GM12873 (cell line): ENCODE data around the gene ZFYVE27.

Experiments used
- TF ChIP-seq, protein P1 (sequence below): IDR thresholded peaks from 2 replicates; pipeline ENCODE4 v1.5.1; 2012; ENCODE audit warnings: low read depth, mild to moderate bottlenecking, moderate library complexity, low read length, control low read depth; ENCODE audit not compliant: insufficient read depth; ENCODE audit errors: missing control alignments

Gene ZFYVE27

DNA sequence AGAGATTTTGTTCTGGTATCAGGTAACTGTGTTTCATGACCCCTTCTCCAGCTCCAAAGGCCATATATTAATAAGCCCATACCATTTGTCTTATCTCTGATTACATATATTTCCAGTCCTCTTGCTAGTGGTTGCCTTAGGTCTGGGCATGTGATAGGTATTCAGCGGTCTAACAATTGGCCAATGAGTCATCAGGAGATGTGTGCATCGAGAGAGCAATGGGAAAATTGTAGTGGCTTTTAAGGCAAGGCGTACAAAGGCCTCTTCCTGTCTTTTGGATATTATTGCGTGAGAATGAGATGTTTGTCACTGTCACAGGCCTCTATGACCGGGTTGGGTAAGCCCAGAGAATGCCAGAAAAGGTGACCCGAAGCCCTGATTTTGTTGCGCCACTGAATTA lies 73.5 kb downstream of the ZFYVE27 start:
- TF ChIP-seq, protein P1, sequence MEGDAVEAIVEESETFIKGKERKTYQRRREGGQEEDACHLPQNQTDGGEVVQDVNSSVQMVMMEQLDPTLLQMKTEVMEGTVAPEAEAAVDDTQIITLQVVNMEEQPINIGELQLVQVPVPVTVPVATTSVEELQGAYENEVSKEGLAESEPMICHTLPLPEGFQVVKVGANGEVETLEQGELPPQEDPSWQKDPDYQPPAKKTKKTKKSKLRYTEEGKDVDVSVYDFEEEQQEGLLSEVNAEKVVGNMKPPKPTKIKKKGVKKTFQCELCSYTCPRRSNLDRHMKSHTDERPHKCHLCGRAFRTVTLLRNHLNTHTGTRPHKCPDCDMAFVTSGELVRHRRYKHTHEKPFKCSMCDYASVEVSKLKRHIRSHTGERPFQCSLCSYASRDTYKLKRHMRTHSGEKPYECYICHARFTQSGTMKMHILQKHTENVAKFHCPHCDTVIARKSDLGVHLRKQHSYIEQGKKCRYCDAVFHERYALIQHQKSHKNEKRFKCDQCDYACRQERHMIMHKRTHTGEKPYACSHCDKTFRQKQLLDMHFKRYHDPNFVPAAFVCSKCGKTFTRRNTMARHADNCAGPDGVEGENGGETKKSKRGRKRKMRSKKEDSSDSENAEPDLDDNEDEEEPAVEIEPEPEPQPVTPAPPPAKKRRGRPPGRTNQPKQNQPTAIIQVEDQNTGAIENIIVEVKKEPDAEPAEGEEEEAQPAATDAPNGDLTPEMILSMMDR, result no peak
